Activated CD8-positive, alpha-beta memory T cell treated with anti-CD3 and anti-CD28 coated beads, Interleukin-2, amount 50 U/mL, for 48 hours (primary cell): Measurements from ENCODE around the gene EVI5L.
"Not testable (repeated sequence)": the region's sequence is repeated elsewhere in the genome, so short reads cannot be mapped to it uniquely, and the experiment has no call there.

ENCODE experiments used
- DNase-seq: peaks from one replicate; pipeline ENCODE4 v3.0.0-alpha.2; 2020

Gene EVI5L

DNA sequence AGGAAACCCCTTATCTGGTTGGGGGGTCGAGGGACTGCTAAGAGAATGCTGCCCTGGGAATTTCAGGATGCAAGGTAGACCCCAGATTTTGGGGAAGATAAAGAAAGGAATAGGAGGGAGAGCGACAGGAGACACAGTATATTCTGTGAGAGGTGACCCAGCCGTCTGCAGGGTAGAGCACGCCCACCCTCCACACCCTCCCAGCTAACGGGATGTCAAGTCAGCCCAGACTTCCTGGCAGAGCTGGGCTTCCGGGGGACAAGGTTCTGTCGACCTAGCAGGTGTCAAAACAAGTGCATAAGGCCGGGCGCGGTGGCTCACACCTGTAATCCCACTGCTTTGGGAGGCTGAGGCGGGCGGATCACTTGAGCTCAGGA, 44.9 kb downstream of the EVI5L start:
- DNase-seq: no peak

DNA sequence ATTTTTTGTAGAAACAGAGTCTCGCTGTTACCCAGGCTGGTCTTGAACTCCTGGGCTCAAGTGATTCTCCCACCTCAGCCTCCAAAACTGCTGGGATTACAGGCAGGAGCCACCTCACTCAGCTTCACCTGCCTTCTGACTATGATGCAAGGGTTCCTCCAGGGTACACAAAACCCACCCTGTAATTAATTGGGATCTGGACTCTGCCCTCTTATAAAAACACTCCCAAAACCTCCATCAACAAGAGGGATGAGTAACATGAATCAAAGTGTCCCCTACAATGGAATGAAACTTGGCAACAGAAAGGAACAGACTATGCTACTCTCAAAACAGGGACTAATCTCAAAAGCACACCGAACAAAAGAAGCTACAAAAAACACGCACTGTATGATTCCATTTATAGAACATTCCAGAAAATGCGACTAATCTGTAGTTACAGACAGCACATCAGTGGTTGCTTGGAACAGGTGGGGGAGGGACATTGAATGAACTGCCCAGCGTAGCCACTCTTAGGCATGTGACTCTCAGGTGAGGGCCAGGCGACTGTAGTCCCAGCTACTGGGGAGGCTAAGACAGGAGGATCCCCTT, 47.3 kb downstream of the EVI5L start:
- DNase-seq: no peak

DNA sequence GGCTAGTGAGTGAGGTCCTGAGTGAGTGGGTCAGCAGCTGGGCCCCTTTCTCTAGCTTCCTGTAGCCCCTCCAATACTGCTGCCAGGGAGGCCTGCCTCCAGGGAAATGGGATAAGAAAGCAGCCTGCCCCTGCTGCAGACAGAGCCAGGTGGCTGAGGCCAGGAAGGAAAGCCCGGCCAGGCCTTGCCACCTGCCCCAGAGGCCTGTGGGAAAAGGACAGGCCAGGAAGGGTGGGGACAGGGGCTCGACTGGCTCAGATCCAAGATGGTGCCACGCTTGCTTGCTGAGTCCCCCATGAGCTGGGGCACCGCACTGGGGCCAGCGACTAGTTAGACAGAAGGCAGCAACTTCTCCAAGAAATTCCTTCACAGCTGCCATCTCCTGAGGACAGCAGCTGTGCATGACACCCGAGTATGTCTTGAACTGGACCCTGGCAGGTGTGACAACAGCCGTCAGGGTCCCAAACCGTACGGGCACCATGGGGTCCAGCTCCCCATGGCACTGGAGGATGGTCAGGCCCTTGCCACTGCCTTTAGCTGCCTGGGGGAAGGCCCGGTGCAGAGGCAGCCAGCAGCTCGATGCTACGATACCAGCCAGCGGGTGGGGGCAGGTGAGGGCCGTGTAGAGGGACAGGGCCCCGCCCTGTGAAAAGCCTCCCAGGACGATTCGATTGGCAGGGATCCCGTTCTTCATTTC, 49.2 kb downstream of the EVI5L start:
- DNase-seq: no peak

DNA sequence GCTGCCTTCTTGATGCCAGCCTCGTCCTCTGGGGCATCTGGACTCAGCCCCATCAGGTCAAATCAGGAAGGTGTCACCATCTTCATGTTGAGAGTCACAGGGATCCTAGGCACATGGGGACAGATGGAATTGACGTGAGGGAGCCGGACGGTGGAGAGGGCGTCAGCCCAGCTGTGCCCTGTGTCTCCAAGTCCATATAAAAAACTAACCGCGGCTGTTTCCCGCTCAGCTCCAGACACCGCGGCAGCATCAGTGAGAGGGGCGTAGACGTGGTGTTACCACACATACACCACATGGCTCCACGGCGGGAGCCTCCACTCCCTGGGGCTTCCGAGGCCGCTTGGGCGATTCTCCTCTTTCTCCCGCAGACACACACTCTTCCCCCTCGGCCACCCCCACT, 49.8 kb downstream of the EVI5L start:
- DNase-seq: no peak

DNA sequence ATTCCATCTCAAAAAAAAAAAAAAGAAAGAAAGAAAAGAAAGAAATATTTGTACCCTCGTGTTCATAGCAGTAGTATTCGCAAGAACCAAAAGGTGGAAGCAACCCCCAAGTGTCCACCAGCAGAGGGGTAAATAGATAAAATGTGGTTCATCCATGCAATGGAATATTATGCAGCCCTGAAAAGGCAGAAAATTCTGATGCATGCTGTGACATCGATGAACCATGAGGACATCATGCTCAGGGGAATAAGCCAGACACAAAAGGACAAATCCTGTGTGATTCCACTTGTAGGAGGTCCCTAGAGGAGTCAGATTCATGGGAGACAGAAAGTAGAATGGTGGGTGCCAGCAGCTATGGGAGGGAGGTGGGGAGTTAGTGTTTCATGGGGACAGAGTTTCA, 51.9 kb downstream of the EVI5L start:
- DNase-seq: no peak

DNA sequence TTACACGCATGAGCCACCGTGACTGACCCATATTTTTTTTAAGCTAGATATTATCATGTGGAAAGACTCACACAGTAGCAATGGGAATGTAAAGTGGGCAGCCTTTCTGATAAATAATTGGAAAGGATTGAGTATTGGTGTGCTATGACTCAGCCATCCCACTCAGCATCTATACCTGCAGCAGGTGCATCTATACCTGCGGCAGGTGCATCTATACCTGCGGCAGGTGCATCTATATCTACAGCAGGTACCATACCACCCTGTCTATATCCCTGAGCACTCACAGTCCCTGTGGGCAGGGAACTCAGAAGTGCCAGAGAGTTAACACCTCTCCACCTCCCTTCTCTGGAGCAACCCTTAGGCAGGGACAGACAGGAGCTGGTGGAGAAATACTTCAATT, 53.1 kb downstream of the EVI5L start:
- DNase-seq: no peak

DNA sequence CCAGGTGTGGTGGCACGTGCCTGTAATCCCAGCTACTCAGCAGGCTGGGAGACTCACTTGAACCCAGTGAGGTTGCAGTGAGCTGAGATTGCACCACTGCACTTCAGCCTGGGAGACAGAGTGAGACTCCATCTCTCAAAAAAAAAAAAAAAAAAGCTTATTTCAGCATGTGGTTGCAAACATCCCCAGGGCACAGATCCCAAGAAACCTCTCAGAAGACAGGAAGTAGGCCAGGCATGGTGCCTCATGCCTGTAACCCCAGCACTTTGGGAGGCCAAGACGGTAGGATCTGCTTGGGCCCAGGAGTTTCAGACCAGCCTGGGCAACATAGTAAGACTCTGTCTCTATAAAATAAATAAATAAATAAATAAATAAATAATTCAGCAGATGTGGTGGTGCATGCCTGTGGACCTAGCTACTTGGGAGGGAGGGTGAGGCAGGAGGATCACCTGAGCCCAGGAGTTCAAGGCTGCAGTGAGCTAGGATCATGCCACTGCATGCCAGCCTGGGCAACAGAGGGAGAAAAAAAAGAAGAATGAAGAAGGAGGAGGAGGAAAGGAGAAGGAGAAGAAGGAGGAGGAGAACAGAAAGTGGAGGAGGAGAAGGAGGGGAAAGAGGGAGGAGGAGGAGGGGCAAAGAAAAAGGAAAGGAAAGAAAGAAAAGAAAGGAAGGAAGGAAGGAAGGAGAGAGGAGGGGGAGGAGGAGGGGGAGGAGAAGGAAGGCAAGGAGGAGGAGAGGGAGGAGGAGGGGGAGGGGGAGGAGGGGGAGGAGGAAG, 54.0 kb downstream of the EVI5L start:
- DNase-seq: no peak

DNA sequence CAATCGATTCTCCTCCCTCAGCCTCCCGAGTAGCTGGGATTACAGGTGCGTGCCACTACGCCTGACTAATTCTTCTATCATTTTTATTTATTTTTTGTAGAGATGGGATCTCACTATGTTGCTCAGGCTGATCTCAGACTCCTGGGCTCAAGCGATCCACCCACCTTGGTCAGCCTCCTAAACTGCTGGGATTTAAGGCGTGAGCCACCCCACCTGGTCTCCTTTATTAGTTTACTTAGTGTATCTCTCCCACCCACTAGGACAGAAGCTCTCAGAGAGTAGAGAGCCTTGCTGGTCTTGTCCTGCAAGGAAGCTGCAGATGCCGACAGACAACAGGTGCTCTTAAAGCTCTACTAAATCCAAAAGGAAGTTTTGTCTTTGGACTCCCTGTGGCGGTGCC, 55.8 kb downstream of the EVI5L start:
- DNase-seq: no peak

DNA sequence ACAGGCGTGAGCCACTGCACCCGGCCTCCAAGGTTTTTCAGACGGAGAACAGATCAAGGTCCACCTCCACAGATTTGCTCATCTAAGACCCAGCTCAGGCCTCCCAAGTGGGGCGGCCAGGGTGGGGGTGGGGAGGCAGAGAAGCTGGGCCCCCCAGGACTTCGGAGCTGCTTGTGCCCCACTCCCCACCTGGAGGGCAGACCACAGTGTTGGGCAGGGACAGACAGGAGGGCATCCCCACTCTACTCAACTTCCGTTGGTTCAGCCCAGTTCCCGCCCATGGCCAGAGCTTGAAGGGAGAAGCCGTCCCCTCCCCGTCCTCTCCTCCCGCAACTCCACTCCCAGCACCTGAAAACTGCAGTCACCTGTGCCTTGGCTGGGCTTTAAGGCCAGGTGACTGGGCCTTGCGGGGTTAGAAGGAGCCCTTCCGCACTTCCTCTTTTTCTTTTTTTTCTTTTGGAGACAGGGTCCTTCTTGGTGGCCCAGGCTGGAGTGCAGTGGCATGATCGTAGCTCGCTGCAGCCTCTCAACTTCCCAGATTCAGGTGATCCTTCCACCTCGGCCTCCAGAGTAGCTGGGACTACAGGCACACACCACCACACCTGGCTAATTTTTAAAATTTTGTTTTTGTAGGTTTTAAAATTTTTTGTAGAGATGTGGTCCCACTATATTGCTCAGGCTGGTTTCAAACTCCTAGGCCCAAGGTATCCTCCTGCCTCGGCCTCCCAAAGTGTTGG, 57.6 kb downstream of the EVI5L start:
- no peak for DNase-seq

DNA sequence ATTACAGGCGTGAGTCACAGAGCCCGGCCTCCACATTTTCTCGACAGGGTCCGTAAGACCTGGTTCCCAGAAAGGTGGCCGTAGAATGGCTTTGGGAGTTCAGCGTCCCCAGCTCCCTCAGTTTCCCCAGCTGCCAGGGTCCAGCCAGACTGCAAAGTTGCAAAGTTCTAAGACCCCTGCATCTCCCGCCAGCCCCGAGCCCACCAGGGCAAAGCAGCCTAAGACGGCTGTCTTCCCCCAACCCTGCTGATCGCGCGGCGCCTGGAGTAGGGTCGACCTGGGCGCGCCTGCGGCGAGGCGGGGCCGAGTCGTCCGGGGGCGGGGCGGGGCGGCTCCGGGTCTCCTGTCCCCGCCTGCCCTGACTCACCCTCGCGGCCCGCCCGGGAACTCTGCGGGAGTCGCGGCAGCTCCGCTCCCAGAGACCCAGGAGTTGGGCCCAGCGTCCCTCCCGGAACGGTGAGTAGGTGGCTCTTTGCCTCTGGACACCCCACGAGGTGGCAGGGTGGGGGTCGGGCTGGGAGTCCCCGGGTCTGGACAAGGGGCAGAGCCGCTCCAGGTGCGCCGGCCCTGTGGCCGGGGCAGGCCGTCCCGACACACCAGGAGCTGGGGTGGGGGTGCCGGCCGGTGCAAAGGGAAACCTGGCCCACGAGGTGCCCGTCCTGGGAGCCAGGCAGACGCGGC, 58.3 kb downstream of the EVI5L start, which contains the start of gene LRRC8E:
Gene LRRC8E, plus strand, starts transcription at position 366 of the 681 bp plus-strand sequence. CDS start 7,094 bp downstream, outside the sequence.
- DNase-seq: peak; percentile 80

DNA sequence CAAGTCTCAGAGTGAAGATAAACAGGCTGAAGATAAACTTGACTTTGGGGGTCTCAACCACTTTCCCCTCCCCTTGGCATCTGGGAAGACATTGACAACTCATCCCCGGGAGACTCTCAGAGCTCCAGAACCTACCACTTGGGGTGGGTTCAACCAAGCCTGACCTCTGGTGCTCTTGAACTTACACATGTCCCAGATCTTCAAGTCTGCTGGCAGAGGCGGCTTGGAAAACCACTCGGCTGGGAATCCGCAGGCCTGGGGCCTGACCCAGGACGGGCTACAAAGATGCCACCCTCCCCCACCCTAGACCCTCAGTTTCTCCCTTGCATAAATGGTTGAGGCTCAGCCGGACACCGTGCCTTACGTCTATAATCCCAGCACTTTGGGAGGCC, 58.8 kb downstream of the EVI5L start:
- DNase-seq: no peak

DNA sequence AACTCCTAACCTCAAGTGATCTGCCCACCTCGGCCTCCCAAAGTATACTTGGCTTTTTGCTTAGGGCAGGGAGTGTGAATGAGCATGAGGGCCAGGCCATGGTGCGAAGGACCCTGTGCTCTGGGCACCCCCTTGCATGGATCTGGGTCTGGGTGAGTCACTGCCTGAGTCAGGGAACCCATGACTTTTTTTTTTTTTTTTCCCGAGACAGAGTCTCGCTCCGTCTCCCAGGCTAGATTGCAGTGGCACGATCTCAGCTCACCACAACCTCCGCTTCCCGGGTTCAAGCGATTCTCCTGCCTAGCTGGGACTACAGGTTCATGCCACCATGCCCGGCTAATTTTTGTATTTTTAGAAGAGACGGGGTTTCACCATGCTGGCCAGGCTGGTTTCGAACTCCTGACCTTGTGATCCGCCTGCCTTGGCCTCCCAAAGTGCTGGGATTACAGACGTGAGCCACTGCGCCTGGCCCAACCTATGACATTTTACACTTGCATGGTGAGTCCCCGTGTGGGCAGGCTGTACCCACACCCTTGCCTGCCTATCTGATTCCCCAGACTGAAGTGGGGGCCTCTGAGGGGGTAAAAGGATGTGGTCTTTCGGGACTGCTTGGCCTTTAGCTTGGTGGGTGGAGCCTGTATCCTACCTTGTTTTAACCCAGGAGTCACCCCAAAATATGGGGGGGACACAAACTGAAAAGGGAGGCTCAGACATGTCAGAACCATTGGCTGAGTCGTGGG, 63.5 kb downstream of the EVI5L start:
- not testable (repeated sequence) for DNase-seq

DNA sequence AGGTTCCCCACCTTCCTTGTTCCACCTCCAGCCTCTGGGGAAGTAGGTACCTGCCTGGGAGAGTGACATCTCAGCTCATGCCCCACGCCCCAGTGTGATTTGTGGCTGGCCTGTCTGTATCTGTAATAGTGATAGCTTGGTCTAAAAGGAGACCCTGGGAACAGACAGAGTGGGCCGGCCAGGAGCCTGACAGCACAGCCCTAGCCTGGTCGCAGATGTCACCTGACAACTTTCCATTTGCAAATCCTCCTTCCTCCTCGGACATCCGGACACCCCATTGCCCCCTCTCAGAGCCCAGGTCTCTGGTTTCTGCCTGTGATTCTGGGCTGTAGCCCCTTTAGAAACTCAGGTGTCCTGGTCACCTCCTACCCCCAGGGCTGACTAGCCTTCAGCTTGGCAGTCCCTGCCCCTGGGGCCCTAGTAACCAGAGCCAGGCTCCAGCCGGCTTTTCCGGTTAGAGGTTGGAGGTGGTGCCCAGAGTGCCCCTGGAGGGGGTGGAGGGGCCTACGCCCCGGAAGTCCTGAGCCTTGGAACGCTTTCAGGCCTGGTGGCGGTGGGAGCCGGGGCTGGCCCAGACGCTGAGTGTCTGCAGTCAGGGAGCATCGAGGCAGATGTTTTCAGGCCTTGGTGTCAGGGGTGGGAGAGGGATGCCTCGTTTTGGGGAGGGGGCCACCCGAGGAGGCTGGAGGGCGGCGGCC, 64.7 kb downstream of the EVI5L start:
- no peak for DNase-seq

DNA sequence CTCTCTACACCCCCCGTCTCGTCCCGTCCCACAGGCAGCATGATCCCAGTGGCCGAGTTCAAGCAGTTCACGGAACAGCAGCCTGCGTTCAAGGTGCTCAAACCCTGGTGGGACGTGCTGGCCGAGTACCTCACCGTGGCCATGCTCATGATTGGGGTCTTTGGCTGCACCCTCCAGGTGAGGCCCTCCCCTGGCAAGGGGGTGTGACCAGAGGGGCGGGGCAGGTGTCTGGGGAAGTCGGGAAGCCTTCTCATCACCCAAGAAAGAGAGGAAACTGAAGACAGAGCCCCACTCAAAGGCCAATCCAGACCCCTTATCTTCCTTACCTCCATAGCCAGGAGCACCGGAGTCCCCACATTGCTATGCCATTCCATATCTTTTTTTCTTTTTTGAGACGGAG, 65.5 kb downstream of the EVI5L start:
- DNase-seq: no peak

DNA sequence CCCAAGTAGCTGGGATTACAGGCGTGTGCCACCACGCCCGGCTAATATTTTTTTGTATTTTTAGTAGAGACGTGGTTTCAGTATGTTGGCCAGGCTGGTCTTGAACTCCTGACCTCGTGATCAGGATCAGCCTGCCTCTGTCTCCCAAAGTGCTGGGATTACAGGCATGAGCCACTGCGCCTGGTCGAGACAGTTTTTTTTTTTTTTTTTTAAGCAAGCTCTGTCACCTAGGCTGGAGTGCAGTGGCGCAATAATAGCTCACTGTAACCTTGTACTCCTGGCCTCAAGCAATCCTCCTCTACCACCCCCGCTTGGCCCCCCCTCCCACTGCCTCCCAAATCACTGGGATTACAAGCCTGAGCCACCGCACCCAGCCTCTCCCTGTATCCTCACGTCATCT, 67.3 kb downstream of the EVI5L start:
- DNase-seq: no peak

DNA sequence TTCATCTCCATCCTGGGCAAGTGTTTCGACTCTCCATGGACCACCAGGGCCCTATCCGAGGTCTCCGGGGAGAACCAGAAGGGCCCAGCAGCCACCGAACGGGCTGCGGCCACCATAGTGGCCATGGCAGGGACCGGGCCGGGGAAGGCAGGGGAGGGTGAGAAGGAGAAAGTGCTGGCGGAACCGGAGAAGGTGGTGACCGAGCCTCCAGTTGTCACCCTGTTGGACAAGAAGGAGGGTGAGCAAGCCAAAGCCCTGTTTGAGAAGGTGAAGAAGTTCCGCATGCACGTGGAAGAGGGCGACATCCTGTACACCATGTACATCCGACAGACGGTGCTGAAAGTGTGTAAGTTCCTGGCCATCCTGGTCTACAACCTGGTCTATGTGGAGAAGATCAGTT, 68.9 kb downstream of the EVI5L start:
- no peak for DNase-seq

DNA sequence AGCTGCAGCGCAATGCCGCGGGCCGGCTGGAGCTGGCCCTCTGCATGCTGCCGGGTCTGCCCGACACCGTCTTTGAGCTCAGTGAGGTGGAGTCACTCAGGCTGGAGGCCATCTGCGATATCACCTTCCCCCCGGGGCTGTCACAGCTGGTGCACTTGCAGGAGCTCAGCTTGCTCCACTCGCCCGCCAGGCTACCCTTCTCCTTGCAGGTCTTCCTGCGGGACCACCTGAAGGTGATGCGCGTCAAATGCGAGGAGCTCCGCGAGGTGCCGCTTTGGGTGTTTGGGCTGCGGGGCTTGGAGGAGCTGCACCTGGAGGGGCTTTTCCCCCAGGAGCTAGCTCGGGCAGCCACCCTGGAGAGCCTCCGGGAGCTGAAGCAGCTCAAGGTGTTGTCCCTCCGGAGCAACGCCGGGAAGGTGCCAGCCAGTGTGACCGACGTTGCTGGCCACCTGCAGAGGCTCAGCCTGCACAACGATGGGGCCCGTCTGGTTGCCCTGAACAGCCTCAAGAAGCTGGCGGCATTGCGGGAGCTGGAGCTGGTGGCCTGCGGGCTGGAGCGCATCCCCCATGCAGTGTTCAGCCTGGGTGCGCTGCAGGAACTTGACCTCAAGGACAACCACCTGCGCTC, 69.8 kb downstream of the EVI5L start:
- DNase-seq: no peak

DNA sequence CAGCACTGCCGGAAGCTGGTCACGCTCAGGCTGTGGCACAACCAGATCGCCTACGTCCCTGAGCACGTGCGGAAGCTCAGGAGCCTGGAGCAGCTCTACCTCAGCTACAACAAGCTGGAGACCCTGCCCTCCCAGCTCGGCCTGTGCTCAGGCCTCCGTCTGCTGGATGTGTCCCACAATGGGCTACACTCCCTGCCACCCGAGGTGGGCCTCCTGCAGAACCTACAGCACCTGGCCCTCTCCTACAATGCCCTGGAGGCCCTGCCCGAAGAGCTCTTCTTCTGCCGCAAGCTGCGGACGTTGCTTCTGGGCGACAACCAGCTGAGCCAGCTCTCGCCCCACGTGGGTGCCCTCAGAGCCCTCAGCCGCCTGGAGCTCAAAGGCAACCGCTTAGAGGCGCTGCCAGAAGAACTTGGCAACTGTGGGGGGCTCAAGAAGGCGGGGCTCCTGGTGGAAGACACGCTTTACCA, 70.4 kb downstream of the EVI5L start:
- no peak for DNase-seq

DNA sequence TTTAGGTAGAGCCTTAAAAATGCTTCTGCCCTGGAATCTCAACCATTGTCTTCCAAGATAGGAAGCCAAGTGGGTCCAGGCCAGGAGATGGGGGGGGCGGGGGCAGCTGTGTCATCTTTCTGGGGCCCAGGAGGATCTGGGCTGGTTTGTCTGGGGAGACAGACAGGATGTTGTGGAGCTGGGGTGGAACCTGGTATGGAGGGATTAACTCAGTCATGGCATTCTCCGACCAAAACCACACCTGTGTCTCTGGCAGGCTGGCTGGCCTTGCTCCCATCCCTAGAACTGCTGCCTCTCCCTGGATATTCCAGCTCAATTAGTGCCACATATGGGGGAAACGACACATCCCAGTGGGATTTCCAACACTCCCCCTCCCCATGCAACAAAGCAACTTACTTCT, 70.9 kb downstream of the EVI5L start:
- no peak for DNase-seq

DNA sequence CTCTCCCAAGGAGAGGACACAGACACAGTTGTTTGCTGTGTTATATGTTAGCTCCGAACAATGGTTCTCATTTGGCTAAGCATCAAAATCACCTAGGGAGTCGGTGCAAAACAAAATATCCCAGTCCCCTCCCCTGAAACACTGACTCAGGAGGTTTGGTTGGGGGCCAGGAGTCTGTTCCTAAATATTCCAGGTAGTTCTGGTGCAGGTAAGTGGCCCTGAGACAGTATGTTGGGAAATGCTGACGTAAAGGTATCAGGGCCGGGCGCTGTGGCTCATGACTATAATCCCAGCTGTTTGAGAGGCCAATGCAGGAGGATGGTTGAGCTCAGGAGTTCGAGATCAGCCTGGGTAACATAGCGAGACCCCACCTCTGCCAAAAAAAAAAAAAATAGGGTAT, 71.3 kb downstream of the EVI5L start:
- DNase-seq: no peak

DNA sequence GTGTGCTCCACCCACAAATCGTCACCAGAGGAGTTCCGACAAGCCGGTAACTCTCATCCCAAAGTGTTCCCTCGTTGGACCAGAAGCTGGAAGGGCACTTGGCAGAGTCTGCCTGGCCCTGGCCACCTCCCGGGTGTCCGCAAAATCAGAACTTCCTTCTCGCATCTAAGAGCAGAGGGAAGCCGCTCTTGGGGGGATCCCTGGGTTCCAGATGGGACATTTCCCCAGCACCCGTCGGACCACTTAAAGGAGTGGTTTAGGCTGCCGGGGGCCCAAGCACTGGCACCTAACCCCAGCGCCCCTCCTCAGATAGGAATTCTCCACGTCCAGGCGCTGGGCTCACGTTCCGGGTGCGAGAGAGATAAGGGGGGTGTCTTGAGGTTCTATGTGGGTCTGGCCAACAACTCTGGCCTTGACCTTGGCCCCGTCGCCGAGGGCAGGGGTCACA, 72.8 kb downstream of the EVI5L start:
- DNase-seq: no peak
